ENCODE data around the gene PDCD6IP.
A peak's percentile ranks its signal among the peaks of the same experiment; 100 is the strongest.
"Not testable (repeated sequence)": the region's sequence is repeated elsewhere in the genome, so short reads cannot be mapped to it uniquely, and the experiment has no call there.

The PDCD6IP gene, protein sequence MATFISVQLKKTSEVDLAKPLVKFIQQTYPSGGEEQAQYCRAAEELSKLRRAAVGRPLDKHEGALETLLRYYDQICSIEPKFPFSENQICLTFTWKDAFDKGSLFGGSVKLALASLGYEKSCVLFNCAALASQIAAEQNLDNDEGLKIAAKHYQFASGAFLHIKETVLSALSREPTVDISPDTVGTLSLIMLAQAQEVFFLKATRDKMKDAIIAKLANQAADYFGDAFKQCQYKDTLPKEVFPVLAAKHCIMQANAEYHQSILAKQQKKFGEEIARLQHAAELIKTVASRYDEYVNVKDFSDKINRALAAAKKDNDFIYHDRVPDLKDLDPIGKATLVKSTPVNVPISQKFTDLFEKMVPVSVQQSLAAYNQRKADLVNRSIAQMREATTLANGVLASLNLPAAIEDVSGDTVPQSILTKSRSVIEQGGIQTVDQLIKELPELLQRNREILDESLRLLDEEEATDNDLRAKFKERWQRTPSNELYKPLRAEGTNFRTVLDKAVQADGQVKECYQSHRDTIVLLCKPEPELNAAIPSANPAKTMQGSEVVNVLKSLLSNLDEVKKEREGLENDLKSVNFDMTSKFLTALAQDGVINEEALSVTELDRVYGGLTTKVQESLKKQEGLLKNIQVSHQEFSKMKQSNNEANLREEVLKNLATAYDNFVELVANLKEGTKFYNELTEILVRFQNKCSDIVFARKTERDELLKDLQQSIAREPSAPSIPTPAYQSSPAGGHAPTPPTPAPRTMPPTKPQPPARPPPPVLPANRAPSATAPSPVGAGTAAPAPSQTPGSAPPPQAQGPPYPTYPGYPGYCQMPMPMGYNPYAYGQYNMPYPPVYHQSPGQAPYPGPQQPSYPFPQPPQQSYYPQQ

DNA sequence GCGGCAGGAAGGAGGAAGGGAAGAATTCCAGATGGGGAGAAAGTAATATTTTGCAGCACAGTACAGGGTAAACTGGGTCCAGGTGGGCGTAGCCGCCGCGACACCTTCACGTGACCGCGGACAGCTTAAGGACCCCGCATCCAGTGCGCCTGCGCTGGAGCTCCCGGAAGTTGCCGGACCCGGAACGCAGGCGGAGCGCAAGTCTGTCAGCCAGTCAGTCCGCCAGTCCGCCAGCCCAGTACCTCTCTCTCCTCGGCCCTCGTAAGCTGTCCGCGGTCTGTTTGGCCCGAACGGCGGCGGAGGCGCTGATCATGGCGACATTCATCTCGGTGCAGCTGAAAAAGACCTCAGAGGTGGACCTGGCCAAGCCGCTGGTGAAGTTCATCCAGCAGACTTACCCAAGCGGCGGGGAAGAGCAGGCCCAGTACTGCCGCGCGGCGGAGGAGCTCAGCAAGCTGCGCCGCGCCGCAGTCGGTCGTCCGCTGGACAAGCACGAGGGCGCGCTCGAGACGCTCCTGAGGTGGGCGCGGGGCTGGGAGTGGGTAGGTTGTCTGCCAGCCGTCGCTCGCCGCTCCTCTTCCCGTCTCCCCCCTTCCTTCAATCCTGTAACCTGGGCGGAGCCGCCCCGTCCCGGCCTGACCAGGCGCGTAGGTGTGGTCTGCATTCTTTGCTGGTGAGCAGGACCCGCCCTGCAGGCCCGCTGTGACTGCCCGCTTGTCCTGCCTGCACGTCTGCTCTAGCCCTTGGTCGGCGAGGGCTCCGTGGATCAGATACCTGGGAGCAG lies at the start of gene PDCD6IP:
TSS of gene PDCD6IP (plus strand) at position 213 of the 784 bp plus-strand sequence. CDS start at position 312, 99 bp downstream.
- DNase-seq = peak; percentile 24

DNA sequence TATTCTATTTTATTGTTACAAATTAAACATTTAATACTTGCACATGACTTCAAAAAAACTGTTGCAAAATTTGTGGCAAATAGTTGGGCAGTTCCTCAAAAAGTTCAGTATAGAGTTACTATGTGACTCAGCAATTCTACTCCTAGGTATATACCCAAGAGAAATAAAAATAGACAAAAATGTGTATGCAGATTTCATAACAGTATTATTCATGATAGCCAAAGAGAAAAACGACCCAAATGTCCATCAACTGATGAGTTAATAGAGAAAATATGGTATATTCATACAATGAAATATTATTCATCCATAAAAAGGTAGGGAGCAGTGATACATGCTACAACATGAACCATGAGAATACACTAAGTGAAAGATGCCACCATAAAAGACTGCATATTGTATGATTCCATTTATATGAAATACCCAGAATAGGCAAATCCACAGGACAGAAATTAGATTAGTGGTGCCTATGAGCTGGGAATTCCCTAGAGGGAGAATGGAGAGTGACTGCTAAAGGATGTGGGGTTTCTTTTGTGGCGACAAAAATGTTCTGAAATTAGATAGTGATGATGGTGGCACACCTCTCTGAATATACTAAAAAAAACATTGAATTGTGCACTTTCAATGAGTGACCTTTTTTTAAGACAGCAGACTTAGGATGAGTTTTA lies 48.8 kb upstream of the PDCD6IP start:
- no peak for DNase-seq

DNA sequence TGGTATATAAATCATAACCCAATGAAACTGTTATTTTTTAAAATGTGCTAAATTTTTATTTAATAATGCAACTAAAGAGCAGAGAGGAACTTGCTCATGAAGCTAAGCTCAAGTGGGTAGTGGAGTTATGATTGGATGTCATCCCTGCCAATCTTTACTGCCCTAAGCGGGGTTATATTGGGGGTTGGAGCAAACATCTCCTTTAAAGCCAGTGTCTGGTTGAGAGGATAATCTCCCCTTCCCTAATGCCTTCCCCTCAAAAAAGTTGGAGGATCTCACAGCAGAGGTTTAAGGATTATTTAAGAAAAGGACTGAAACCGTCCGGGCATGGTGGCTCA lies 48.2 kb upstream of the PDCD6IP start:
- no peak for DNase-seq

DNA sequence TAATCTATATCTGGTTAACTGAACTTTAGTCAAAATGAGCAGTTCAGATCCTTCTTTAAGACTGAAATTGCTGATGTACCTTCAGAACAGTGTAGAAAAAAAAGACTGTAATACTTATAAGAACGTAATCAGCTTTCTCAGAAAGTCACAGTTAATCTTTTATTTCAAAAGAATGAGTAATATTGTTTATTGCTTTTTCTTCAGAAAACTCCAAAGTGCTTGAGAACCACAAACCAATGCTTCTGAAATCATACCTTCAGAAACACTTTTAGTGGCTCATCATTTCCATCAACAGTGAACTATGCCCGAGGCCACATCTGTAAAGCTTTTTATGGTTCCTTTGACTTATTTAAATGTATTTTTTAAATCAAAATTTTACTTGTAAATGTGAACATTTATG lies 47.1 kb upstream of the PDCD6IP start:
- no peak for DNase-seq

DNA sequence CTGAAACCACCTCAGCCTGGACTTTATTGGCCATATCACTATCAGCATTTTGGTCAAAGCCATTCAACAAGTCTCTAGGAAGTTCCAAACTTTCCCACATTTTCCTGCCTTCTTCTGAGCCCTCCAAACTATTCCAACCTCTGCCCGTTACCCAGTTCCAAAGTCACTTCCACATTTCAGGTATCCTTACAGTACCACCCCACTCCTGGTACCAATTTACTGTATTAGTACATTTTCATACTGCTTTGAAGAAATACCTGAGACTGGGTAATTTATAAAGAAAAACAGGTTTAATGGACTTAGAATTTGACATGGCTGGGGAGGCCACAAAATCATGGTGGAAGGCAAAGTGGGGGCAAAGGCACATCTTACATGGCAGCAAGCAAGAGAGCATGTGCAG lies 44.0 kb upstream of the PDCD6IP start:
- DNase-seq = not testable (repeated sequence)

DNA sequence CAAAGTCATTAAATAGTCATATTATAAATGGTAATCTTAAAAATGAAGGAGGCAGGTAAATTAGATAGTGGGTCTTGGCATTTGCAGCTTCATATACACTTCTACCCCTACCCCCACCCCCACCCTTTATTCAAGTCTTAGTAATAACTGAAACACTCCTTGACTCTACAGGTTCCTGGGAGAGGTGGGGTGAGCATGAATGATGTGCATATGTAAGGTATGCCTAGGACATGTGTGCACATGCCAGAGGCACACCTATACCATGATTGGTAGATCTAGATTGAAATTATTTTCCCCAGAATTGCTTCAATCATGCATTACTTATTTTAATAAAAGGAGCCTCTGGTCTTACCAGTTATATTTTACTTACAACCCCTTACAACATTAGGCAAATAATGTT lies 40.1 kb upstream of the PDCD6IP start:
- no peak for DNase-seq

DNA sequence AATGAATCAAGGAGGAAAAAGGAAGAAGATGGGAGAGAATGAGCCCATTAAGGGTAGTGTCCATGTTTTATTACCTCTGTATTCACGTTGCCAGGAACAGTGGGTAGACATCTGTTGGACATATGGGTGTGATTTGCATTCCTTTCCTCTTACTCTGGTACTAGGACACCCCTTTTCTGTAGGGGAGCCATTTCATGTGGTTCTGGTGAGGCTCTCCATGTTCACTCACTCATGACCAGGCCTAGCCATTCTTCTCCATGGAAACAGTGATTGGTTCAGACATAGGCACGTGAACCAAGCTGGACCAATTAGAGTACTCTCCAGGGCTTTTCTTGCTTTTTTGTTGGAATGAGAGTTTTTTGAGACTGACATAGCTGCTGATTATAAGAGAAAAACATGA lies 39.6 kb upstream of the PDCD6IP start:
- no peak for DNase-seq

DNA sequence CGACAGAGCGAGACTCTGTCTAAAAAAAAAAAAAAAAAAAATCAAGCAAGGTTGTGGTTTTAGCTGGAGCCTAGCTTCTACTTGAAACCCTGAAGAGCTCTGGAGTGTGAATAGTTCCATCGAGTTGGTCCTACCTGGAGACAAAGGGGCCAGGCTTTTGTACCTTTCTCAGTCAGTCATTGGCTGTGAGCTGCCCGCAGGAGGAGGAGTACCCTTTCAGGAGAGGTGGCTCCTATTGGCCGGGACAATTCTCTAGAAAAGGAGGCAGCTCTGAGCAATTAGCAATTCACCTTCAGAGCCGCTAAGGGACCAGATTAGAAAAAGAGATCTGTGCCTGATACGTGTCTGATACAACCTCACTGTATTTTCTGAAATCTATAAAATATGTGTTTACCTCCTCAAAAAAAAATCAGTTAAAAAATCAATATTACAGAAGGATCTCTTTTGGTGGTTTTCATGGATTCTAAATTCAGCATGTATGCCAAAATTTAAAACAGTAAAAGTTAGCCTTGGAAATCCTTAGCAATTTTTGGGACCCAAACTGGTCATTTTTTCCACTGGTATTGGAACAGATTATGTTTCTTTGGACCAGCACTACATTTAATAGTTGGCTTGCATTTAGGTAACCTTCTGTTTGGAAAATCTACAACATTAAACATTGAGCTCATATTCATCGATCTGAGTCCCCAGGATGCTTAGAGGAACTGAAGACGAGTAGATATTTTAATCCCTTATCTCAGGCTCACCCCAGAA lies 29.7 kb upstream of the PDCD6IP start:
- DNase-seq = no peak

DNA sequence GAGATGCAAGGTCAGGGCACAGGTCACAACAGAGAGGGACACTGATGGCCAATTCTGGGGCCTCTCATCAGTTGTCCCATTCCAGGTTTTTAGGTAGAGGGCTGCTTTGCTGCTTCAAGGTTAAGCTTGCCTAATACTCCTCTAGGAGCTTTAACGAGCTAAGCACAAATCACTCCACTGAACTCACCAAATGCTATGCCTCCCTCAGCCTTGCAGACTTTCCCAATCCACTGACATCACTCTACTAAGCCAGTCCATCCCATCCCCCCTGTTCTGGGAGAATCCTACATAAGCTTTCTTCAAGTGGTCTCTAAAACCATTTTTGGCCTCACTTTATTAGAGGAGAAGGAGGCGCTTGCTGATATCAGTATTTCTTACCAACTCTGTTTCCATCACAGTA lies 24.8 kb upstream of the PDCD6IP start:
- no peak for DNase-seq

DNA sequence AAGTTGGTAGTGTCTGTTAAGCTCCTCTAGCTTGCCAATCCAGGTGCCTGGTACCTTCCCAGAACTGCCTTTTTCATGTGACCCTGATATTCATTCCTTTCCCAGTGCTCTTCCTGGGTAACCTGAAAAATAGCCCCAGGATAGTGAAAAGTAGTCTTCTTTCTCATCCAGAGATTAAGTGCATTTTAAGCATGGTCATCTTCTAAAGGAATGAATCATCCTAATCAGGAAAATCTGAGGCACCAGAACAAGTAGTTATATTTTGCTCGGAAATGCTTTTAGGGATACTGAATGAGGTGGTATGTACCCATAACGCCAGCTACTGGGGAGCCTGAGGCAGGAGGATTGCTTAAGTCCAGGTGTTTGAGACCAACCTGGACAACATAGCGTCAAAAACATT lies 23.1 kb upstream of the PDCD6IP start:
- DNase-seq = no peak

DNA sequence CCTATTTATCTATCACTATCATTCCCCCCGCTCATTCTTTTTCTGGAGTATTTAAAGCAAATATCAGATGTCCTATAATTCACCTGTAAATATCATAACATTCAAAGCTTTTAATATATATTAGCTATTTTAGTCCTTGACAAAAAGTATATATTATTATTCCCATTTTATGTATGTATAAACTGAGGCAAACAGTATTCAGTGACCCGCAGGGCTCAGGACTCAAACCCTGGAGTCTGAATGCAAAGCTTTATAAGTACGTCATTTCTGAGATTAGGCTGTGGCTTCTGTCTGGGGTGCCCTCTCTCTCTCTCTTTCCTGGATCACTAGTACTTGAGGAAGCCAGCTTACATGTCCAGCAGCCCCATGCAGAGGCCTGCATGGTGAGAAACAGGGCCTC lies 20.4 kb upstream of the PDCD6IP start:
- no peak for DNase-seq

DNA sequence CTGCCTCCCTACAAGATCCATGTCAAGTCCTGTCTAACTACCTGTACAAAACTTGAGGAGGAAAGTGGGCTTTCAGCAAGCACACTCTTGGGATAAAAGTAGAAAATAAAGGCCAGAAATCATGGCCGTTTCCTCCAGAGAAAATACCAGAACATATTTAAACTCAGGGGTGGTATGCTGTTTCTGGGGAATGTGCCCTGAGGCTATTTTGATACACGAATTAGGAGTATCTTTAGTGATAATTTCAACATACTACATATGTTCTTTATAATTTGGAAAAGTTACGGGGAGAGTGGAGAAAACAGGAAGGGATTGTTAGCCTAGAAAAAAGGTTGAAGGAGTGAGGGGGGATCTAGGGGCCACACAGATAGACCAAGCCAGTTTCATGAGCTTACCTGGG lies 18.7 kb upstream of the PDCD6IP start:
- DNase-seq = no peak

DNA sequence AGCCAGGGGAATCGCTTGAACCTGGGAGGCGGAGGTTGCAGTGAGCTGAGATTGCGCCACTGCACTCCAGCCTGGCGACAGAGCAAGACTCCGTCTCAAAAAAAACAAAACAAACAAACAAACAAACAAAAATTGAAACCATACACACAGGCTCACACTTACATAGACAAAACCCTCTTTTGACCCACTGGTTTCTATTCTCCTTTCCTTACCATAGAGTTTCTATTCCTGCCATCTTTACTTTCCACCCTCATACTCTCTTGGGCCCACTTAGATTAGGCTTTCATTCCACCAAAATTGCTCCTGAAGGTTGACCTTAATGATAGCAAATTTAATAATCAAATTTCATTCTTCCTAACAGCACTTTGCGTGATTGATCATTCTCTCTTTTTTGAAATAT lies 17.0 kb upstream of the PDCD6IP start:
- not testable (repeated sequence) for DNase-seq

DNA sequence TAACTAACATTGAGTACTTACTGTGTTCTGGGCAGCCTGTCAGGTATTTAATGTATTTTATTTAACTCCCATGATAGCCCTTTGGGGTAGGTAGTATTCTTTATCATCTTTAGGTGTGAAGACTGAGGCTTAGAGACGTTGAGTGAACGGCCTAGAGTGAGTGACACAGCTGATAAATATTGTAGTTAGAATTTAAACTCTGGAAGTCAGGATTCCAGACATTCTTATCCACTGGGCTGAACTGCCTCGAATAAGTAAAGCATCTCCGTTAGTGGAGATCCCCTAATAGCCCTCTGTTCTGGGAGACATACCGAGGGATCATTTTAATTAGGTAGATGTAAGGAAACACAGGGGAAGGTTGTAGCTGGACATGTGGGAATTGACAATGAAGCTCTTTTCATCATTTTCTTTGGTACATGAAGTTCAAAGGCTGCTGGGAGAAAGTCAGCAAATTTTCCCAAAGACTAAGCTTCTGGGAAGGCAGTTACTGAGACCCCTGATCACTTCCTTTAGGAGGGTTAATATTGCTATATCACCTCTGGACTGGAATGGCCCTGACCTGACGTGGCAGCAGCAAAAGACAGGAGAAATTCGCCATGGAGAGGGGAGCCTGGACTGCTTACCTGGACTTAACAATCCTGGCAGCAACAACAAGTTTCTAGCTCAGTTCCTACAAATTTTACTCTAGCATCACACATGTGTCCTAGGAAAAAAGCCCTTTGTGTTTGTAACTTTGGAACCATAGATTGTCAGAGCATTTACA lies 11.7 kb upstream of the PDCD6IP start:
- no peak for DNase-seq

DNA sequence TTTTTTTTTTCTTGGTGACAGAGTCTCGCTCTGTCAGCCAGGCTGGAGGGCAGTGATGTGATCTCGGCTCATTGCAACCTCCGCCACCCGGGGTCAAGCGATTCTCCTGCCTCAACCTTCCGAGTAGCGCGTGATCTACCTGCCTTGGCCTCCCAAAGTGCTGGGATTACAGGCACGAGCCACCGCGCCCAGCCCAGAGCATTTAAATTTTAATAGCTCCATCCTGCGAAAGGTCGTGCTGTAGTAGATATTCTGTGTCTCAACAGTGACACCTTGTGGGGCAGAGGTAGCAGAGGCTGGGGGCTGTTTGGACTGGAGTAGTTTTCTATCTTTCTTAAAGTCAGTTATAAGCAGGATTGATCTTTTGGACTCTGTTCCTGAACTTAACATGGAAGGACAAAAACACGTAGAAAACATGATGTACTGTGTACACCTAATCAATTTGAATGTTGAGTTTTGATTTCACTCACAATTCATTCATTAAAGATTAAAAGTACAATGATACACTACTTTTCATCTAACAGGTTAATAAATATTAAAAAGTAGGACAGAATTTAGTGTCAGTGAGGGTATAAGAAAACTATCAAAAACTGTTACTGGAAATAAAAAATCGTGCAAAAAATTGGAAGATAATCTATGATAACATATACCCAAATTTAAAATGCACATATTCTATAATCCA lies 11.0 kb upstream of the PDCD6IP start:
- no peak for DNase-seq

DNA sequence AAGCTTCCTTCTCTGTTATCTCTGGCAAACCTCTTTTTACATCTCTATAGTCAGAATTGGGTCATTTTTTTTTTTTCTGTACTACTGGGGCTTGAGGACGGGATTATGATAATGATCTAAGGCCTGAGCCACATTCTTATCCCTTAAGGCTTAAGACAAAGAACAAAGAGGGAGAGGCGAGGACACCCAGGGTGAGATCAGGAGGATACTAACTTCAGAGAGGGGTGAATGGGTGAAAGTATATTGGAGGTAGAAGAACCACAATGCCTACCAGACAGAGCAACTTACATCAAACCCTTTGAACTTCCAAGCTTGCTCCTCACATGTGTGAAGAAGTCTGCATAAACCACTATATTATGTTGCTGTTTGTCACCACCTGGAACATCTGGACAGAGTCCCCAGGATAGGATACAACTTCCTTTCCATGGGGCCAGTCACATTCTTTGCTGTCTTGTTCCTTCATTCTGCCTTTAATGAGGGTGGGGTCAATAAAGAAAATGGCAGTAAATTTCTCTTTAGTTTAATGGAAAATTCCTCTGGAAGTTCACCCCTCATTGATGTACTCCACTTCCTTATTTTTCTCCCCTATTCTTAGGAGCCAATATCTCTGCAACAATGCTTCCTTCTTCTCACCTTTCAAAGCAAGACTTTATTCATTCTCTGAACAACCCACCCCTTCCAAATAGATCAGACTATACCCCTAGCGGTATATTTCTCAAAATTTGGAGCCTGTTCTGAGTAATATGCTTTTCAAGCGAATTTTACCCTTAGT lies 9.1 kb upstream of the PDCD6IP start:
- no peak for DNase-seq

DNA sequence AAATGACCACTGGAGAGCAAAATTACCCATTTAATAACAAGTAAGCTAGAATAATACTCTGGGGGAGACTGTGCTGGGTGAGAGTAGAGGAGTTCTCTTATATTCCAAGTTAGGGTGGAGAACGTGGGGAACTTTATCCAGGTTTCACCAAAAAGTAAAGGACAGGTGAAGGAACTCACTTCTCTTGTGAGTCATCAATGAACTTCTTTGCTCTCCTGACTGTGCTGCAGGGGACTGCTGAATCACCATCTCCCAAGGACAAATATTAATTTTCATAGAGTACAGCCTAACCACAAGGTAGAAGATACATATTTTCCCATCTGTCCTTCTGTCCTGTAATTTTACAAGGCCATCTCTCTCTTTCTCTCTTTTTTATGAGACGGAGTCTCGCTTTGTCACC lies 8.3 kb upstream of the PDCD6IP start:
- no peak for DNase-seq

DNA sequence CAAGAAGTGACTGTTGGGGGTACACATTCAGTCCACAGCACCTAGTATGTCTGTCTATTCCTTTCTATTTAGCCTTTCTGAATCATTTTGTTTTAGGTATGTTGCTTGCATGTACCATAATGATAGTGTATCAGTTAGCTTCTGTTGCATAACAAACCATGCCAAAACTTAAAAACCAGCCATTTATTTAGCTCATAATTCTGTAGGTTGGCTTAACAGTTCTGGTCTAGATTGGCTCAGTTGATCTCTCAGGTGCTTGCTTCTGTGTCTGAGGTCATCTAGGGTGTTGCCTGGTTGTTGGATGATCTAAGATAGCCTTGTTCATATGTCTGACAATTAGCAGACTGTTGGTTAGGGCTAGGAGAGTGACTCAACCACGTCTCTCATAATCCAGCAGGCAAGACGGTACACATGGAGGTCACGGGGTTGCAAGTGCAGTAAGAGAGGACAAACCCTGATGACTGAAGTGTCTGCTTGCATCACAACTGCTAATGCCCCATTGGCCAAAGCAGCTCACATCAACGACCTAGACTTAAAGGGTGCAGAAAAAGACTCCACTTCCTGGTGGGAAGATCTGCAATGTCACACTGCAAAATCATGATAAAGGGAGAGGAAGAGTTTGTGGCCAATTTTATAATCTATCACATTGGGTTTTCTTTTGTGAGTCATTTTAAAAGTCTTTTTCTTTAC lies 6.8 kb upstream of the PDCD6IP start:
- no peak for DNase-seq

DNA sequence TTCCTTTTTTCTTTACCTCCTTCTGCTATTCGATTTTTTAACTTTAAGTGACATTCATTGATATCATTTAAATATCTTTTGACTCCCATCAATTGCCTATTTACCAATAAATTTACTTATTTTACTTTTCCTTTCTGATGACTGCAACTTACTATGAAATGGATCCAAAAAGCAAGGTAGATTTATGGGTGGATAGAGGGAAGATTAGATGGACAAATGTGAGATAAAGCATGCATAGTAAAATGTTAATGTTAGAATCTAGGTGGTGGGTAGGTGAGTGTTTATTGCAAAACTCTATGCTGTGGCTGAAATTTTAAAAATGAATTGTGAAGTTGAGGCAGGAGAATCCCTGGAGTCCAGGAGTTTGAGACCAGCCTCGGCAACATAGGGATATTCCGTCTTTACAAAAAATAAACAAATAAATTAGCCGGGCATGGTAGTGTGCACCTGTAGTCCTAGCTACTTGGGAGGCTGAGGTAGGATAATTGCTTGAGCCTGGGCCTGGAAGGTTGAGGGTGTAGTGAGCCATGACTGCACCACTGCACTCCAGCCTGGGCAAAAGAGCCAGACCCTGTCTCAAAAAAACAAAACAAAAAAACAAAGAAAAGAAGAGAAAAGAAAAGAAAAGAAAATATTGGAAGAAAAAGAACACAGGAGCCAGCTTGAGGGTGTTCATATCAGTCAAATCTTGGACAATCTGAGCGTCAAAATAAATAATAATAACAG lies 6.1 kb upstream of the PDCD6IP start:
- DNase-seq = no peak

Measured in NCI-H1417 treated with DMSO at 0.1 percent for 48 hours (cell line).